ENCODE data around the gene GARIN5B.

DNA sequence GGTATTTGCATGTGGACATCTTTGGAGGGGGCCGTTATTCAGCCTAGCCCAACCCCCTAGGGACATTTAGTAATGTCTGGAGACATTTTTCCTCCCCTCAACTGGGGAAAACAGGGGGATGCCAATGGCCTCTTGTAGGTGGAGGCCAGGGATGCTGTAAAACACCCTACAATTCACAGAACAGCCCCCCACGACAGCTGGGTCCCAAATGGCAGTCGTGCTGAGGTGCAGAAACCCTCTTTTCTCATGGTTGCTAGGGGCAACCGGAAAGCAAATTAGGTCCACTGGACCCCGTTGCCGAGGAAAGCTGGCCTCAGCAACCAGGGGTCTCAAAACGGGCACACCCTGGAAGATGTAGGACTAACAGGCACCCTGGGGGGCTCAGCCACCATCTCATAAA is 52.6 kb downstream of the GARIN5B start:
- TF ChIP-seq, protein P1, sequence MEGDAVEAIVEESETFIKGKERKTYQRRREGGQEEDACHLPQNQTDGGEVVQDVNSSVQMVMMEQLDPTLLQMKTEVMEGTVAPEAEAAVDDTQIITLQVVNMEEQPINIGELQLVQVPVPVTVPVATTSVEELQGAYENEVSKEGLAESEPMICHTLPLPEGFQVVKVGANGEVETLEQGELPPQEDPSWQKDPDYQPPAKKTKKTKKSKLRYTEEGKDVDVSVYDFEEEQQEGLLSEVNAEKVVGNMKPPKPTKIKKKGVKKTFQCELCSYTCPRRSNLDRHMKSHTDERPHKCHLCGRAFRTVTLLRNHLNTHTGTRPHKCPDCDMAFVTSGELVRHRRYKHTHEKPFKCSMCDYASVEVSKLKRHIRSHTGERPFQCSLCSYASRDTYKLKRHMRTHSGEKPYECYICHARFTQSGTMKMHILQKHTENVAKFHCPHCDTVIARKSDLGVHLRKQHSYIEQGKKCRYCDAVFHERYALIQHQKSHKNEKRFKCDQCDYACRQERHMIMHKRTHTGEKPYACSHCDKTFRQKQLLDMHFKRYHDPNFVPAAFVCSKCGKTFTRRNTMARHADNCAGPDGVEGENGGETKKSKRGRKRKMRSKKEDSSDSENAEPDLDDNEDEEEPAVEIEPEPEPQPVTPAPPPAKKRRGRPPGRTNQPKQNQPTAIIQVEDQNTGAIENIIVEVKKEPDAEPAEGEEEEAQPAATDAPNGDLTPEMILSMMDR (conservative IDR thresholded peaks at IDR 0.05; ENCODE audit: low read depth, low read length), result no peak
- no peak for TF ChIP-seq EZH2 (IDR thresholded peaks at IDR 0.05; ENCODE audit: borderline replicate concordance, low read depth, low read length, poor library complexity, severe bottlenecking)
